Central memory CD8-positive, alpha-beta T cell (primary cell): Measurements from ENCODE around the gene CEP170.

Source experiments
- ATAC-seq: fragments of 150-1000 bp; cut with Tn5 transposase; replicated peaks from 2 replicates; pipeline ENCODE4 v1.10.0; 2022; ENCODE audit warnings: mild to moderate bottlenecking, moderate FRiP score, moderate number of reproducible peaks; ENCODE audit not compliant: poor library complexity, severe bottlenecking; ENCODE audit errors: extremely low read depth
- DNase-seq, 2 donors: peaks; one replicate each; pipeline ENCODE4 v3.0.0; 2021; ENCODE audit warnings: low spot score in 2 of 2
- H3K27ac Mint-ChIP-seq: one replicate; pipeline ENCODE4 v1.8.0; 2022; ENCODE audit warnings: low read depth, mild to moderate bottlenecking, moderate library complexity, mixed read lengths
- H3K27me3 Mint-ChIP-seq: one replicate; pipeline ENCODE4 v1.8.0; 2022; ENCODE audit warnings: mixed read lengths
- H3K36me3 Mint-ChIP-seq: one replicate; pipeline ENCODE4 v1.8.0; 2022; ENCODE audit warnings: mild to moderate bottlenecking, moderate library complexity, mixed read lengths; ENCODE audit not compliant: insufficient read depth
- H3K4me1 Mint-ChIP-seq: one replicate; pipeline ENCODE4 v1.8.0; 2022; ENCODE audit warnings: mixed read lengths
- H3K4me3 Mint-ChIP-seq: one replicate; pipeline ENCODE4 v1.8.0; 2022; ENCODE audit warnings: mild to moderate bottlenecking, moderate library complexity, mixed read lengths
- H3K9me3 Mint-ChIP-seq: one replicate; pipeline ENCODE4 v1.8.0; 2022; ENCODE audit warnings: mixed read lengths

Gene CEP170

DNA sequence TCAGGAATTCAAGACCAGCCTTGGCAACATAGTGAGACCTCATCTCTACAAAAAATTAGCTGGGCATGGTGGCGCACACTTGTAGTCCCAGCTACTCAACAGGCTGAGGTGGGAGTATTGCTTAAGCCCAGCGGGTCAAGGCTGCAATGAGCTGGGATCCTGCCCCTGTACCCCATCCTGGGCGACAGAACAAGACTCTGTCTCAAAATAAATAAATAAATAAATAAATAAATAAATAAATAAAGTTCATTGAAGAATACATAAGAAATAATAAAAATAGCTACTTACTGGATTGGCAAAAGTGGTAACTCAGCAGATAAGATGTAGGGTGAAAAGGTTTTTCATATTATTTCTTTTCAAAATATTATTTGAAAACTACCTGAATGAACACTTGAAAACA is 5.9 kb downstream of the CEP170 start:
- H3K27ac Mint-ChIP-seq = no peak overlapping the region
- ATAC-seq (no peak), DNase-seq (no peak)
- H3K4me1 Mint-ChIP-seq = peaks cover 25% of the 10 kb centered on the region
- H3K4me3 Mint-ChIP-seq = no peak overlapping the region
- peaks cover 3% of the 10 kb centered on the region for H3K36me3 Mint-ChIP-seq
- H3K27me3 Mint-ChIP-seq = no peaks in the 10 kb centered on the region
- H3K9me3 Mint-ChIP-seq = no peaks in the 10 kb centered on the region

DNA sequence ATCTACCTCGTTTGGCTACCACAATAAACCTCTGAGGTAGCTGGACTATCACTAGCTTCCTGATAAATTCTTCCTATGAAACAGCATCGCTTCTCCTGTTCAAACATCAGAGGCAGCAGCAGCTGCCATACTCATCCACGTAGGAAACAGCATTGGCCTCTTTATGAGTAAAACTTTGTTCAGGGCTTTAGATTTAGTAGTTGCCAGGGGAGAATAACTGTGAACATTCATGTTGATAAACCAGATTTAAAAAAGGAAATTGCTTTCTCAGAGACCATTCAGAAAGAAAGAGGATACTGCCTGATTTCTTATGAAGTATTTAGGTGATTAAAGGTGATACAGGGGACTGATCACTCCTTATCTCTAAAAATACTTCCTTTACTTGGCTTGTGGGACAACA is 7.2 kb downstream of the CEP170 start:
- H3K9me3 Mint-ChIP-seq = no peaks in the 10 kb centered on the region
- H3K27ac Mint-ChIP-seq = peak overlapping the region; percentile 0
- H3K27me3 Mint-ChIP-seq = no peaks in the 10 kb centered on the region
- H3K4me3 Mint-ChIP-seq = no peak overlapping the region
- no peak for DNase-seq
- H3K4me1 Mint-ChIP-seq = peaks cover 14% of the 10 kb centered on the region
- H3K36me3 Mint-ChIP-seq = no peaks in the 10 kb centered on the region
- ATAC-seq = no peak

DNA sequence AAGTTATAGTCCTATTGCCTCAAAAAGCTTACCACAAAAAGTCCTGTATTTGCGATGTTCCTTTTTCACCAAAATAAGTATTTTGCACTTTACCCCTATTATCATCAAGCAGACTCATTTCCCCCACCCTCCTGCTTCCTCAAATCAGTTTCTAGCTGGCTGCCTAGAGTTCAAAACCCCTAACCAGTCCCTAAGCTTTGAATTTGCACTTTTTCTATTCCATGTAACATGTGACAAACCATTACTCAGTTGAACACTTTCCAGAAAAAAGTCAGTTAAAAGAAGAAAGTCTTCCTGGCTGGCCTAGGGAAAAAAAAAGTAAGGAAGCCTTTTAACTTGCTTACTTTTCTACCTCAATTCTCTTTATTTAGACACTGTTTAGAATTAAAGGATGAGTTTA is 8.2 kb downstream of the CEP170 start:
- DNase-seq (no peak), ATAC-seq (no peak)
- Mint-ChIP-seq H3K27me3 (no peaks in the 10 kb centered on the region), H3K4me3 (no peak overlapping the region), H3K4me1 (peaks cover 14% of the 10 kb centered on the region), H3K36me3 (peaks cover 2% of the 10 kb centered on the region), H3K9me3 (no peaks in the 10 kb centered on the region), H3K27ac (no peak overlapping the region)

DNA sequence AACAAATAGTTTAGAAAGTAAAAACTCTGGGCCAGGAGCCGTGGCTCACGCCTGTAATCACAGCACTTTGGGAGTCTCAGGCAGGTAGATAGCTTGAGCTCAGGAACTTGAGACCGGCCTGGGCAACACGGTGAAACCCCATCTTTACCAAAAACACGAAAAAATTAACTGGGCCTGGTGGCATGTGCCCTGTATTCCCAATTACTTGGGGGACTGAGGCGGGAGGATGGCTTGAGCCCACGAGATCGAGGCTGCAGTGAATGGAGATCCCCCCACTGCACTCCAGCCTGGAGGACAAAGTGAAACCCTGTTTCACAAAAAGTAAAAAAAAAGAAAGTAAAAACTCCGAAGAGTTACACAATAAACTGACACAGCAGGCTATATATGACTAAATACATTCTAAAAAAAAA is 10.6 kb downstream of the CEP170 start:
- H3K27me3 Mint-ChIP-seq = no peaks in the 10 kb centered on the region
- H3K27ac Mint-ChIP-seq = no peak overlapping the region
- peaks cover 9% of the 10 kb centered on the region for H3K4me1 Mint-ChIP-seq
- peaks cover 3% of the 10 kb centered on the region for H3K36me3 Mint-ChIP-seq
- H3K4me3 Mint-ChIP-seq = no peak overlapping the region
- ATAC-seq (no peak), DNase-seq (no peak)
- no peaks in the 10 kb centered on the region for H3K9me3 Mint-ChIP-seq

DNA sequence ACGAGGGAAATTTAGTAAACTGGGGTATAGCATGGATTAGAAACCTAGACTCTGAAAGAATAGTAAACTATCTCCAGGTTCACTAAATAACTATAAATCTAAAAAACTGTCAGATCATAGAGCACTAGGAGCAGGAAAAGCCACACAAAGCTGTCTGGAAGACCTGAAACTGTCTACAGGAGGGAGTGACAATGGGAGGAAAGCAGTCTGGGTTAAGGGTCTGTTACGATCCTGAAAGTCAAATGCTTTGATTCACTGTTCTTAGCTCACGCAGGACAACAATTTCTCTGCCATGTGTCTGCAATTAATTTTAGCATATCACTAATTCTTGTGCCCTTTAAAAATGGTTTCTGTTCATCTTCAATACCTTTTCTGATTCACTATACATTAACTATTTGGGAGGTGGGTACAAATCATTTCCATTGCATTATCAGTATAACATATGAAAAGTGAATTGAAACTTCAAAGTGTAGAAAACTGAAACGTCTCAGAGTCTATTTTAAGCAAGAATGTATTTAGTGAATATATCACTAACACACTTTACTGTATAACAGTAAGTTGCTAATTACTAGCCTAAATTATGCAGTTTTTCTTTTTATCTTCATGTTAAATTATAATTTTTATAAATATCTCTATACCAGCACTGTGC is 18.4 kb downstream of the CEP170 start:
- Mint-ChIP-seq H3K27ac (no peak overlapping the region), H3K9me3 (peaks cover 6% of the 10 kb centered on the region), H3K4me3 (no peak overlapping the region), H3K4me1 (peaks cover 9% of the 10 kb centered on the region), H3K27me3 (no peaks in the 10 kb centered on the region), H3K36me3 (peaks cover 3% of the 10 kb centered on the region)
- no peak for ATAC-seq
- DNase-seq = no peak

DNA sequence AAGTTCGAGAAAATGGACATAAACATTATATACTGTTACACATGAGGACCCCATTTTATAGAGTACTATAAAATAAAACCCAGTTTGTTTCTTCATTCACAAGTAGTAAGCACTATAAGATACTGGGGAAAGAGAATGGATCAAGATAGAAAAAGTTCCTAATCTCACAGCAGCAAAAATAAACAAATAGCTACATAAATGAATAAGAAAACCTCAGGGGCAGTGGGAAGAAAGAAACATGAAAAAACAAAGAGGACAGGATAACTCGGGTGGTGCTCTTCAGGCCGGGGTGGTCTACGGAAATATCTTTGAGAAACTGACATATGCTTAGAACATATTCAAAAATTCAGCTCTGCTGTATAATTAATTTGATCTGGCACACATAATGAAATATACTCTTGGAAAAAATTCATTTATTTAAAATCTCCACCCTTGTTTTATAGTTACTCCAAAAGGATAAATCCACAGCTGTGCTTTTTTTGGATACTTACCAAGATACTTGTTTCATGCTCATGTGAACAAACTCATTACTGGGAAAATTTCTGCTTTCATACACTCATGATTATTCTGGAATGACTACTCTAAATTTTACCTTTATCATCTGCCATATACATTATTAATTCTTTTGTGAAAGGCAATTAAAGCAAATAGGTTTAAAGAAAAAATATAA is 20.0 kb downstream of the CEP170 start:
- no peak for ATAC-seq
- DNase-seq = no peak
- H3K4me3 Mint-ChIP-seq = no peak overlapping the region
- H3K27ac Mint-ChIP-seq = no peak overlapping the region
- no peaks in the 10 kb centered on the region for H3K27me3 Mint-ChIP-seq
- peaks cover 3% of the 10 kb centered on the region for H3K36me3 Mint-ChIP-seq
- H3K9me3 Mint-ChIP-seq = peaks cover 16% of the 10 kb centered on the region
- peaks cover 9% of the 10 kb centered on the region for H3K4me1 Mint-ChIP-seq

DNA sequence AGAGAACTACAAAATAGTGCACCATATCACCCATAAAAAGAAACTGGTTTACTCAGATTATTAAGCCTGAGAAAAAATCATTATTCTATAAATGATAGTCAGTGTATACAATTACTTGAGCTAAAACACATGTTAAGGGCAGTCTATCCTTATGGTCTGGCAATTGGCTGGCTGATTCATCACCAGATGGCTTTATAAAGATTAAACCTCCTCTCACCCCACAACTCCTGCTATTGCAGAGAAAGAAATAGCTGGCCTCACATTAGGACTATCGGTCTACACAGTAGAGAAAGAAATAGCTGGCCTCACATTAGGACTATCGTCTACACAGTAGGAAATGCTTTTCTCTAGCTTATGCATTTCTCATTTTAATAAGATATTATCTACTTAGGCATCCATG is 21.2 kb downstream of the CEP170 start:
- peaks cover 3% of the 10 kb centered on the region for H3K36me3 Mint-ChIP-seq
- peaks cover 17% of the 10 kb centered on the region for H3K9me3 Mint-ChIP-seq
- ATAC-seq (no peak), DNase-seq (no peak)
- no peaks in the 10 kb centered on the region for H3K27me3 Mint-ChIP-seq
- H3K4me3 Mint-ChIP-seq = no peak overlapping the region
- peaks cover 6% of the 10 kb centered on the region for H3K4me1 Mint-ChIP-seq
- no peak overlapping the region for H3K27ac Mint-ChIP-seq

DNA sequence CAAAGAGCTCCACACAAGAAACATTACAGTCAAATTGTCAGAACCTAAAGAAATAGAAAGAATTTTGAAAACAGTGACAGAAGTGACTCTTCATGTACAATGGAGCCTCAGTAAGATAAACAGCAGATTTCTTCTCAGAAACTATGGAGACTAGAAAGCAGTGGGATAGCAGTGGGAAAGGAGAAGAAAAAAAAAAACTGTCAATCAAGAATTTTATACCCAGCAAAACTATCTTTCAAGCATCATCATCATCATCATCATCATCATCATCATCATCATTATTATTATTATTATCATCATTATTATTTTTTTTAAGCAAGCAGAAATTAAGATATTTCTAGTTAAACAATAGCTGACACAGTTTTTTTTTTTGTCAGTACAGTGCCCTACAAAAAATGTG is 24.2 kb downstream of the CEP170 start:
- Mint-ChIP-seq H3K4me1 (peaks cover 6% of the 10 kb centered on the region), H3K9me3 (peaks cover 17% of the 10 kb centered on the region), H3K4me3 (no peak overlapping the region), H3K27me3 (no peaks in the 10 kb centered on the region), H3K36me3 (peaks cover 3% of the 10 kb centered on the region), H3K27ac (no peak overlapping the region)
- ATAC-seq (no peak), DNase-seq (no peak)

DNA sequence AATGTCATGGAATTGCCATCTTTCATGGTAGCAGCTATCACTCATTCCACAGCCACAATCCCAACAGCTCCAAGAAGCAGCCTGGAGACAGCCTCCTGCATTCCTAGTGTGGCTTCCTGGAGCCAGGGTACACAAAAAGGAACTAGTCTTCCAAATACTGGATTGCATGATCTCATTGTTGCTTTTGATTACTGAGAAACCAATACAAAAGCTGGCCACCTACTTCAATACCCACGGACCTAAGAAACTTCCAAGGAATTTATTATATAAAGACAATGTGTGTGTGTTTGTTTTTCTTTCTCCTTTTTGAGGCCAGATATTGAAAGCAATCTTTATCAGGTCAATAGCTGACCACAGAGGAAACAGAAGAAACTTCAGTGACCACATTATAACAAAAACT is 25.6 kb downstream of the CEP170 start:
- Mint-ChIP-seq H3K27me3 (no peaks in the 10 kb centered on the region), H3K4me1 (peaks cover 6% of the 10 kb centered on the region), H3K9me3 (peaks cover 17% of the 10 kb centered on the region), H3K4me3 (no peak overlapping the region), H3K27ac (no peak overlapping the region), H3K36me3 (peaks cover 3% of the 10 kb centered on the region)
- no peak for ATAC-seq
- DNase-seq = no peak

DNA sequence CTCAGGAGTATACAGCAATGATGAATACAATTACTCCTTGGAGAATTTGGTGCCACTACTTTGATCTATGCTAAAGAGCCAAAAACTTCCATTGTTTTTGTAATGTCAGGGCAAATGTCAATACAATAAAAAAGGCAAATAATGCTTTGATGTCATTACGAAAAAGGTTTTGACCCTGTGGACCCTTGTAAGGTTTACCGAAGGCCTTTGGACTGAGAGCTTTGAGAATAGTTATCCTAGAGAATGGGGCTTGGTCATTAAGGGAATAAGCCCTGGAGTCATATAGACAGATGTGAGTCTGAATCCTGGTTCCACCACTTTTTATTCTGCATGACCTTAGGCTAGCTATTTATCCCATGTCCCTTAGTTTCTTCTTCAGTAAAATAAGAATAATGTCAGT is 27.5 kb downstream of the CEP170 start:
- Mint-ChIP-seq H3K27me3 (no peaks in the 10 kb centered on the region), H3K4me3 (no peak overlapping the region)

DNA sequence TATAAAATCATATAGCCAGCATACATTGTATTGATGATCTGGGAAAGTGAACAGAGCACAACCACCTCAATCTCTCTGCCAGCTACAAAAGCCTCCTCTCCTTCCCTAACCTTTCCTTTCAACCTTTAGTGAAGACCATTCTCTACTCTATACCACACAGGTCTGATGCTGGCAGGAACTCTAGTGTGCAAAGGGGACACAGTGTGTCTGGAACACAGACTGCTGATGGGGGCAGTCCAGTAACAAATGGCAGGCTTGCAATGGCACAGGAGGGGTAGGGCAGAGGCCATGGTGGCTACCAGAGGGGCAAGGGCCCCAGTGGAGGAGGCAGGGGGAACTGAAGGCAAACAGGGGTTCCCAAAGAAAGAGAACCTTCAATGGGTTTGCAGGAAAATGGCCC is 37.0 kb downstream of the CEP170 start:
- Mint-ChIP-seq H3K27me3 (no peaks in the 10 kb centered on the region), H3K4me3 (no peak overlapping the region), H3K36me3 (peaks cover 14% of the 10 kb centered on the region), H3K9me3 (no peaks in the 10 kb centered on the region), H3K27ac (no peak overlapping the region), H3K4me1 (no peaks in the 10 kb centered on the region)
- DNase-seq = no peak
- no peak for ATAC-seq

More for the DNA sequence above, 27.5 kb downstream of the CEP170 start:
- Mint-ChIP-seq H3K4me1 (peaks cover 6% of the 10 kb centered on the region), H3K27ac (no peak overlapping the region), H3K36me3 (peaks cover 9% of the 10 kb centered on the region), H3K9me3 (peaks cover 16% of the 10 kb centered on the region)
- ATAC-seq = no peak
- no peak for DNase-seq

DNA sequence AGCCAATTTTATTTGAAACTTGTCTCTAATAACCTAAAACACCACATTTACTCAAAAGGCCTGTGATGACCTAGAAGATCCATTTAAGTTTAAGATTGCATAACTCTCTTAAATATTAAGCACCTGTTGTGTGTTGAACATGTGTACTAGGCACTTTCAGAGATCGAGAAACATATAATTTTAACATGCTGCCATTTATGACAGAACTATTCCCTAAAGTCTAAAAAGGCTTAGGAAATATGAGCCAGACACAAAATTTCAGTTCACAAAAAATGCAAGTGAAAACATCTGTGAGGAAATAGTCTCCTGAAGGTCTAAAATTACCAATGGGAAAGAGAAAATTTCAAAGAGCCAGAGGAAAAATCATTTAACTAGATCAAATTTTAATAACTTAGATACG is 37.7 kb downstream of the CEP170 start:
- no peaks in the 10 kb centered on the region for H3K9me3 Mint-ChIP-seq
- no peaks in the 10 kb centered on the region for H3K4me1 Mint-ChIP-seq
- H3K36me3 Mint-ChIP-seq = peaks cover 12% of the 10 kb centered on the region
- no peaks in the 10 kb centered on the region for H3K27me3 Mint-ChIP-seq
- H3K27ac Mint-ChIP-seq = no peak overlapping the region
- no peak for ATAC-seq
- H3K4me3 Mint-ChIP-seq = no peak overlapping the region
- DNase-seq = no peak

DNA sequence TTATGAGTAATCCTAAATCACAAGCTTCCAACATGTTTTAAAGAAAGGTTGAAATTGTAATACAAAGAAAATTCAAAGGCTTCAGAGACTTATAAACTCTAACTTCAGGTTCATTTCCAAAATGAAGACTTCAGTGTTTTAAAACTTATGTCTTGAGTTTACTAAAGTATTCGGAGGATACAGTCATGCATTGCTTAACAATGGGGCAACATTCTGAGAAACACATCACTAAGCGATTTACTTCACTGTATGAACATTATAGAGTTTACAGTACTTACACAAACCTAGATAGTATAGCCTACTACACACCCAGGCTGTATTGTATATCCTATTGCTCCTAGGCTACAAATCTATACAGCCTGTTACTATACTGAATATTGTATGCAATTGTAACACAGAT is 38.3 kb downstream of the CEP170 start:
- H3K36me3 Mint-ChIP-seq = peaks cover 12% of the 10 kb centered on the region
- no peak overlapping the region for H3K27ac Mint-ChIP-seq
- no peaks in the 10 kb centered on the region for H3K9me3 Mint-ChIP-seq
- H3K4me3 Mint-ChIP-seq = no peak overlapping the region
- ATAC-seq = no peak
- H3K27me3 Mint-ChIP-seq = no peaks in the 10 kb centered on the region
- H3K4me1 Mint-ChIP-seq = no peaks in the 10 kb centered on the region
- no peak for DNase-seq
